Stimulated activated CD4-positive, alpha-beta T cell treated with anti-CD3 and anti-CD28 coated beads, Interleukin-15, amount 100 ng/mL, for 1 hour (primary cell): ENCODE measurements around the gene MYO1E.
"Not testable (repeated sequence)": the region's sequence is repeated elsewhere in the genome, so short reads cannot be mapped to it uniquely, and the experiment has no call there.

Source experiments
- DNase-seq, 2 donors: peaks; one replicate each; pipeline ENCODE4 v3.0.0-alpha.2; 2020; ENCODE audit warnings: low read depth in 1 of 2, low spot score in 1 of 2

The MYO1E gene

GRCh38 chr15:59372352-59373211, at the start of gene MYO1E:
TSS of gene MYO1E (minus strand) at chr15:59372871. CDS start at chr15:59372500, 371 bp downstream.
- no peak for DNase-seq

GRCh38 chr15:59420986-59421618, 48.4 kb upstream of the MYO1E start:
- DNase-seq = no peak

DNA sequence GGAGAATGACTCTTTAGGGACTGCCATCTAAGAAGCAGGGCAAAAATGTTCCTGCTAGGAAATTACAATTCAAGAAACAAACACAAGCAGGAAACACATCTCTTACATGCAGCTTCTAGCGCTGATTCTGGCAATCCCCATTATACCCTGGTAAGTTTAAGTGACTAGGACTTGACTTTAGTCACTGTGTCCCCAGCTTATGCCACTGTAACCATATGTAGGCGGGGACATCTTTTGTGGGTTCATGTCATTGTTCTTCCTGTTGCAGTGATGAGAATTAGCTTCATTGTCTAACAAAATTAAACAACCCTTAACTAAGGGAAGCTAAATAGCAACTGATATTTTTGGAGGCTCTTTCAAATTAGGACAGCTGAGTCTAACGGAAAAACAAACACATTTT, 47.4 kb upstream of the MYO1E start:
- no peak for DNase-seq

DNA sequence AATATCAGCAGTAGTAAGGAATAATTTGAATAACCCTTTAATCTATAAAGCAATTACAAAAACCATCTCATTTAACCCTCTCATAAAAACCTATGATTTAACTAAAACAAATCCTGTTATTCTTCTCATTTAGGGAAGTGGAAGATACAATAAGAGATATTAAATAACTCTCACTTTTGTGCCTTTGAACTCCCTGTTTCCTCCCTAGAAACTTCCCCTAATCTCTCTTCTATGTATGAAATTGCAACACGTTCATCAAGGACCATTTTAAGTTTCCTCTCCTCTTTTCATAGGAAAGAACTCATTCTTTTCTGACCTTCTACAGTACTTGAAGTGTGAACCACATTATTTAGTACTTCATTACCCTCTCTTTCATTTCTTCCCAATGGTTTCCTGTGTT, 46.5 kb upstream of the MYO1E start:
- DNase-seq = no peak

DNA sequence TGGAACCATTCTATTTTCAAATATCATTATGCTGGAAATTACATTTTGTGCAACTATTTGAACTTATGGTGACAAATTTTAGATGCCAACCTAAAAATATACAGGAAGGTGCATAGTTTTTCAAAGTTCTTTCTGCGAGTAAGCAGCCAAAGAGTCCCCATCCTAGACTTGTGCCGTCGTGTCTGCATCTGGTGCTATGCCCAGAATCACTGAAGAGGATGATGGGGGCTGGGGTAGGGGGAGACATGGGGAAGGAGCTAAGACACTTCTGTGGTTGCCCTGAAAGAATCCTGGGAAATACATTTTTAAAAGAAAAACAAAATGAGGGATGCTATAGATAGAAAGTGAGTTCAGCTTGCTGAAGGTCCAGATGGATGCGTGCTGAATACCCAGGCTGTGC, 44.1 kb upstream of the MYO1E start:
- no peak for DNase-seq

GRCh38 chr15:59413577-59413976, 40.9 kb upstream of the MYO1E start:
- no peak for DNase-seq

DNA sequence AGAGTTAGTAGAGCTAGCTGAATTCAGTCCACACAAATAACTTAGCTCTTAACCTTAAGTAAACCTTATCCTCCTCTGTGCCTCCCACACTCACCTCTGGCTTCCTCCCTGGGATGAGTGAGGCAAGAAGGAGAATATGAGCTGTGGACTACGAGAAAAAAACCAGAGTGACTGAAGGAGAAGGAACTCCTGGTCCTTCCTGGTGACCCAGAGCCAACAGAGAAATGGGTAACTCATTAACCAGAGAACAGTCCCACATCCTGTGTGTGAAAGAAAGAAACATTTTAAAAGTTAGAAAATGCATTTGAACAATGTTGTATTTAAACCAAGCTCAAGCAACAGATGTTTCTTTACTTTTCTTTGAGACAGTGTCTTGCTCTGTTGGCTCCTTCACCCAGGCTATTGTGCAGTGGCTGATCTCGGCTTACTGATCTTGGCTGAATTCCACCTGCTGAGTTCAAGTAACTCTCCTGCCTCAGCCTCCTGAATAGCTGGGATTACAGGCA, 37.8 kb upstream of the MYO1E start:
- no peak for DNase-seq

- no peak for DNase-seq
Observed at GRCh38 chr15:59407946-59408345, 35.3 kb upstream of the MYO1E start.

DNA sequence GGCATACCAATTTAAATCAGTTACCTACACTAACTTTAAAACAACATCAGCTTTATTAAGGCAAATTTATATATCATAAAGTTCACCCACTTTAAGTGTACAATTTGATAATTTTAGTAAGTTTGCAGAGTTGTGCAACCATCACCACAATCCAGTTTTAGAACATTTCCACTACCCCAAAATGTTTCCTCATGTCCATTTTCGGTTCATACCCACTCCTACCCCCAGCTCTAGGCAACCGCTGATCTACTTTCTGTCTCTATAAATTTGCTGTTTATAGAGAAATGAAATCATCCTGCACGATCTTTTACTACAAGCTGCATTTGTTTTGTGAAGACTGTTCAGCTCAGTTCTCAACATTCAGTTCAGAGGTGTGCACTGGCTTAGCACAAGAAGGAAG, 33.8 kb upstream of the MYO1E start:
- DNase-seq = no peak

- DNase-seq = no peak
Observed at GRCh38 chr15:59405079-59405478, 32.4 kb upstream of the MYO1E start.

- DNase-seq = no peak
Observed at GRCh38 chr15:59401824-59402569, 29.3 kb upstream of the MYO1E start.

DNA sequence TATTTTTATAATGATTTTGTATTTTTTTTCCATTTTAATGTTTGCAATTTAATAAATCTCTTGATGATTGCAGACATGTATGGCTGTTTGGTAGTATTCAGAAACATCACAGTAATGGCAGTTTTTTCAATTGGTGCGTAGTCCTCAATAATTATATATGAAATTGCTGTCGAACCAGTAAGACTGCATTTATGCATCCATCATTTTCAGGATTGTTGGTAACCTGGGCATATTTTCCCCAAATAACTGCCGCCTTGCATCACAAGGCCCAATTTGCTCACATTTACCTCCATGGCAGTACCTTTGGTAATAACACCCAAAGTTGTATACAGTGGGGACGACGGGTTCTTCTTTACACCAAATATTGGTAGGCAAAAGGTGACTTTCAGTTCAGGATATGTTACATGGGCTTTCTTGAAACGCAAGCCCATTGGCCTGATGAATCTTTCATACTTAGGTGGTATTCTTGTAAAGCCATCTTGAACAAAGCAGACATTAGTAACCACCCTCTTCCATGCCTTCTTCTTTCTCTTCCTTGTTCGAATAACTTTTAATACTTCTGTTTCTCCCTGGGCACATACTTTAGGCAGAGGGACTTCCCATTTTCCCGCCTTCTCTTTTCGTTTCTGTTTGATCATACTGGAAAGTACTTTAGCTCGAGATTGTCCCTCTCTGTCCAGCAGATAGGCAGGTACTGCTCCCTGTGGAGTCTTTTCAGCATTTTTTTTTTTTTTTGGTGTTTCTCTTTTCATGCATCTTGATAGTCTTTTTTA, 28.6 kb upstream of the MYO1E start:
- not testable (repeated sequence) for DNase-seq

DNA sequence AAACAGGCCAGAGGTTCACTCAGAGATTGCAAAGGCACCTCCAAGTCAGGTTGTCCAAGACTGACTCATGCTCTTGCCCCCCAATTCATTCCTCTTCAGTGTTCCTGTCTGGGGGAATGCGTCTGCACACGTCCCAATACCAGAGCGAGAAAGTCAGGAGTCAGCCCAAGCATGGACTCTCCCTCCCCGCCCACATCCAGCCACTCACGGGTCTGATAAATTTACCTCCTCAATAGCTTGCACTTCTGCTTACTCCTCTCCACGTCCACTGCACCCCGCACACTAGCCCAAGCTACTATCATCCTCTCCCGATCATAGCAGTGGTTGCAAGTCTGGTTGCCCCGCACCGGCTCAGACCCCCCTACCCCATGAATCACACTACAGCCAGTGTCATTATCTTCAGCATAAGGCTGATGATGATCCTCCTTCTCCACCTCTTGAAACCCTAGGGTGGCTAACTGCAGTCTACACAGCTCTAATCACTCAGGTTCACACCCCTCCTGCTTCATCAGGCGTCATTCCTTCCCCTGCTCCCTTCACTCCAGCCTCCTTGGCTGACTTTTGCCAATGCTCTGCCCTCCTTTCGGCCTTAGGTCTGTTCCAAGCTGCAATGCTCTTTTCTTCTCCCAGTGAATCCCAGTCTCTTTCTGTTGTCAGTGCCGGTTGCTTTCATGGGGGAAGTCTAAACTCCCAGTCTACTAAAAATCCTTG, 27.6 kb upstream of the MYO1E start:
- DNase-seq = no peak

DNA sequence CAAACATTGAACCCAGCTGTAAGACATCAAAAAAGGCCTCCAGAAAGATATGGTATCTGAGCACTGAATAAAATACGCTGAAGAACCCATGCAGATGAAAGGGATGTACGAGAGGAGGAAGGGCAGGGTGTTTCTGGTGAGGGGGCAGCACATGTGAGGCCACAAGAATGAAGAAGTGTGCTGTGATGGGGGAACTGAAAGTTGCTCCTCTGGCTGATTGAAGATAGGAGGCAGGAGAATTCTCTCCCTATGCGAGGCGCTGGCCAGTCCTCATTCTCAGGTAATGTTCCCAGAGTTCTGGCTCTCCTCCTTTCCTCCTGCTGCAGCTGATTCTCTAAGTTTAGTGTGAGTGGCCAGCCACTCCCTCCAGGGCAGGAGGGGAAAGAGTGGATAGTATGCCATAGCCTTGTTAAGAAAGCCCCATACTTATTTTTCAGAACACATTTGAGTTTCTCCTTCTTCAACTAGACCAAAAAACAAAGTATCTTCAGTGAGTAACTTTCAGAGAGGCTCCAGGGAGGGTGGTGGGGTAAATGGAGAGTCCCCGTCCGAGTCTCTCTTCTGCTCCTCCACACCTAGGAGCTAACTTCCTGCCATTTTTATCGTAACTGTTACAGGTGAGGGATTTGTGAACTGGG, 26.9 kb upstream of the MYO1E start:
- no peak for DNase-seq

DNA sequence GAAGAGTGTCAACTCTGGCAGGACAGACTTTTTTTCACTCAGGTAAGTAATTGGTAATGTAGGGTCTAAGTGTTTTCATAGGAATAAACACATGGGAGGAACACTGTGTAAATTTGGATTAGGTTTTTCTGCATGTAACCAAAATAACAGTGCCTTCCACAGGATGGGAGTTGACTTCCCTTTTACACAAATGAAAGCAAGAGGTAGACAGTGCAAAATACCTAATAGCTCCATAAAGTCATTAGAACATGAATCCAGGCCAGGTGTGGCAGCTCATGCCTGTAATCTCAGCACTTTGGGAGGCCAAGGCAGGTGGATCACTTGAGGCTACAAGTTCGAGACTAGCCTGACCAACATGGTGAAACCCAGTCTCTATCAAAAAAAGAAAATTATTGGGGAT, 25.5 kb upstream of the MYO1E start:
- DNase-seq = no peak

DNA sequence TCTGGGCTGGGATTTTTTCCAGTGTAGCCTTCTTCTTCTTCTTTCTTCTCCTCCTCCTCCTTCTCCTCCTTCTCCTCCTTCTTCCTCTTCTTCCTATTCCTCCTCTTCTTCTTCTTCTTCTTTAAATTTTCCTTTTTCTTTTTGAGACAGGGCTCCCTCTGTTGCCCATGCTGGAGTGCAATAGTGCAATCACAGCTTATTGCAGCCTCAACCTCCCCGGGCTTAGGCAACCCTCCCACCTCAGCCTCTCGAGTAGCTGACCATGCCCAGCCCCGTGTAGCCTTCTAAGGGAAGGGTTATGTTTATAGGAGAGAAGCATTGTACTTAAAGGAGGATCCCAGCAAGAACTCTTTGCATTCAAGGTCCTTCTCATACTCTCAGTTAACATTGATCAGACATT, 24.0 kb upstream of the MYO1E start:
- DNase-seq = no peak

GRCh38 chr15:59396211-59396610, 23.5 kb upstream of the MYO1E start:
- DNase-seq = no peak

- DNase-seq = no peak
Observed at GRCh38 chr15:59394166-59394661, 21.5 kb upstream of the MYO1E start.

- no peak for DNase-seq
Observed at GRCh38 chr15:59392299-59392698, 19.6 kb upstream of the MYO1E start.

GRCh38 chr15:59388670-59389069, 16.0 kb upstream of the MYO1E start:
- DNase-seq = no peak
